ENCODE measurements around the gene SASH1.

- no peak for TF ChIP-seq CTCF (IDR thresholded peaks at IDR 0.05; ENCODE audit: poor library complexity)
- no peak for TF ChIP-seq EZH2 (IDR thresholded peaks at IDR 0.05; ENCODE audit: borderline replicate concordance)
Observed at GRCh38 chr6:148548065-148548748, 205.6 kb downstream of the SASH1 start.
